ENCODE measurements around the gene SLC30A4. TPM values are rescaled to one million over a fixed set of nuclear protein-coding genes. Genes with fewer than 3 reads are reported as not detected.

The SLC30A4 gene
- total RNA-seq, 2 experiments from 2014 or later = 2.9 to 4.1 TPM

GRCh38 chr15:45435124-45435903, 87.2 kb downstream of the SLC30A4 start:
- Mint-ChIP-seq H3K4me1 (peaks cover 5% of the 10 kb centered on the region), H3K4me3 (no peak overlapping the region), H3K9me3 (ENCODE audit: low read depth) (no peaks in the 10 kb centered on the region), H3K27me3 (peaks cover 30% of the 10 kb centered on the region), H3K27ac (no peak overlapping the region), H3K36me3 (peaks cover 1% of the 10 kb centered on the region)
- CTCF ChIA-PET = no interaction called here
- DNase-seq = no peak
- ATAC-seq = no peak

GRCh38 chr15:45434078-45434567, 88.4 kb downstream of the SLC30A4 start:
- Mint-ChIP-seq H3K4me1 (peaks cover 5% of the 10 kb centered on the region), H3K4me3 (no peak overlapping the region), H3K36me3 (peaks cover 1% of the 10 kb centered on the region), H3K9me3 (ENCODE audit: low read depth) (no peaks in the 10 kb centered on the region), H3K27ac (no peak overlapping the region), H3K27me3 (peaks cover 30% of the 10 kb centered on the region)
- no peak for ATAC-seq
- CTCF ChIA-PET = interaction anchor here (1.3 kb wide), 1 partner anchor 177 kb away, joined by 3 read pairs; no protein-coding TSS in a partner anchor
- DNase-seq = no peak

GRCh38 chr15:45431511-45431910, 91.0 kb downstream of the SLC30A4 start:
- peaks cover 34% of the 10 kb centered on the region for H3K27me3 Mint-ChIP-seq
- no peak overlapping the region for H3K27ac Mint-ChIP-seq
- no peaks in the 10 kb centered on the region for H3K9me3 Mint-ChIP-seq (ENCODE audit: low read depth)
- no peak overlapping the region for H3K4me3 Mint-ChIP-seq
- peaks cover 1% of the 10 kb centered on the region for H3K36me3 Mint-ChIP-seq
- CTCF ChIA-PET = interaction anchor here (0.8 to 3.2 kb wide), 12 partner anchors 8 to 273 kb away, joined by 3 to 45 read pairs (median 5); a partner anchor contains a TSS
- ATAC-seq = no peak
- no peak for DNase-seq
- peaks cover 5% of the 10 kb centered on the region for H3K4me1 Mint-ChIP-seq

- CTCF ChIA-PET = interaction anchor here (0.7 to 3.2 kb wide), 31 partner anchors 8 to 274 kb away, joined by 3 to 45 read pairs (median 4); partner anchors contain the start of genes BLOC1S6 and SQOR
- H3K9me3 Mint-ChIP-seq (ENCODE audit: low read depth) = no peaks in the 10 kb centered on the region
- peaks cover 29% of the 10 kb centered on the region for H3K27me3 Mint-ChIP-seq
- H3K27ac Mint-ChIP-seq = no peak overlapping the region
- peak; percentile 86 for DNase-seq
- H3K4me1 Mint-ChIP-seq = peaks cover 5% of the 10 kb centered on the region
- ATAC-seq = peak; percentile 95
- peak overlapping the region; percentile 58 for H3K4me3 Mint-ChIP-seq
- peaks cover 1% of the 10 kb centered on the region for H3K36me3 Mint-ChIP-seq
These were observed 92.4 kb downstream of the SLC30A4 start for GRCh38 chr15:45429941-45430792.

Other genes starting within 250 kb of the SLC30A4 start
- 1 to 10 TPM; 2.0 to 2.7 TPM for gene GATM, start 144.2 kb downstream of the SLC30A4 start, total RNA-seq
- gene BLOC1S6, start 64.6 kb upstream of the SLC30A4 start, total RNA-seq = 10 to 100 TPM; 33.6 to 35.7 TPM
- gene SQOR, start 112.3 kb upstream of the SLC30A4 start, total RNA-seq = 10 to 100 TPM; 79.8 to 86.4 TPM